ENCODE results near the gene GAL3ST1.

DNA sequence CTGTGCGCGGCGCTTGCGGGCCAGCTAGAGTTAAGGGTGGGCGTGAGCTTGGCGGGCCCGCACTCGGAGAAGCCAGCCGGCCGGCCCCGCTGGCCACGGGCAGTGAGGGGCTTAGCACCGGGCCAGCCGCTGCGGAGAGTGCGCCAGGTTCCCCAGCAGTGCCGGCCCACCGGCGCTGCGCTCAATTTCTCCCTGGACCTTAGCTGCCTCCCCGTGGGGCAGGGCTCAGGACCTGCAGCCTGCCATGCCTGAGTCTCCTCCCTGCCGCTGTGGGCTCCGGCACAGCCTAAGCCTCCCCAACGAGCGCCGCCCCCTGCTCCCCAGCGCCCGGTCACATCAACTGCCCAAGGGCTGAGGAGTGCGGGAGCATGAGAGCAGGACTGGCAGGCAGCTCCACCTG, 22.4 kb upstream of the GAL3ST1 start:
- TF ChIP-seq, protein P1, sequence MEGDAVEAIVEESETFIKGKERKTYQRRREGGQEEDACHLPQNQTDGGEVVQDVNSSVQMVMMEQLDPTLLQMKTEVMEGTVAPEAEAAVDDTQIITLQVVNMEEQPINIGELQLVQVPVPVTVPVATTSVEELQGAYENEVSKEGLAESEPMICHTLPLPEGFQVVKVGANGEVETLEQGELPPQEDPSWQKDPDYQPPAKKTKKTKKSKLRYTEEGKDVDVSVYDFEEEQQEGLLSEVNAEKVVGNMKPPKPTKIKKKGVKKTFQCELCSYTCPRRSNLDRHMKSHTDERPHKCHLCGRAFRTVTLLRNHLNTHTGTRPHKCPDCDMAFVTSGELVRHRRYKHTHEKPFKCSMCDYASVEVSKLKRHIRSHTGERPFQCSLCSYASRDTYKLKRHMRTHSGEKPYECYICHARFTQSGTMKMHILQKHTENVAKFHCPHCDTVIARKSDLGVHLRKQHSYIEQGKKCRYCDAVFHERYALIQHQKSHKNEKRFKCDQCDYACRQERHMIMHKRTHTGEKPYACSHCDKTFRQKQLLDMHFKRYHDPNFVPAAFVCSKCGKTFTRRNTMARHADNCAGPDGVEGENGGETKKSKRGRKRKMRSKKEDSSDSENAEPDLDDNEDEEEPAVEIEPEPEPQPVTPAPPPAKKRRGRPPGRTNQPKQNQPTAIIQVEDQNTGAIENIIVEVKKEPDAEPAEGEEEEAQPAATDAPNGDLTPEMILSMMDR (IDR thresholded peaks at IDR 0.05; ENCODE audit: poor library complexity, severe bottlenecking) = no peak
- TF ChIP-seq, protein P2, sequence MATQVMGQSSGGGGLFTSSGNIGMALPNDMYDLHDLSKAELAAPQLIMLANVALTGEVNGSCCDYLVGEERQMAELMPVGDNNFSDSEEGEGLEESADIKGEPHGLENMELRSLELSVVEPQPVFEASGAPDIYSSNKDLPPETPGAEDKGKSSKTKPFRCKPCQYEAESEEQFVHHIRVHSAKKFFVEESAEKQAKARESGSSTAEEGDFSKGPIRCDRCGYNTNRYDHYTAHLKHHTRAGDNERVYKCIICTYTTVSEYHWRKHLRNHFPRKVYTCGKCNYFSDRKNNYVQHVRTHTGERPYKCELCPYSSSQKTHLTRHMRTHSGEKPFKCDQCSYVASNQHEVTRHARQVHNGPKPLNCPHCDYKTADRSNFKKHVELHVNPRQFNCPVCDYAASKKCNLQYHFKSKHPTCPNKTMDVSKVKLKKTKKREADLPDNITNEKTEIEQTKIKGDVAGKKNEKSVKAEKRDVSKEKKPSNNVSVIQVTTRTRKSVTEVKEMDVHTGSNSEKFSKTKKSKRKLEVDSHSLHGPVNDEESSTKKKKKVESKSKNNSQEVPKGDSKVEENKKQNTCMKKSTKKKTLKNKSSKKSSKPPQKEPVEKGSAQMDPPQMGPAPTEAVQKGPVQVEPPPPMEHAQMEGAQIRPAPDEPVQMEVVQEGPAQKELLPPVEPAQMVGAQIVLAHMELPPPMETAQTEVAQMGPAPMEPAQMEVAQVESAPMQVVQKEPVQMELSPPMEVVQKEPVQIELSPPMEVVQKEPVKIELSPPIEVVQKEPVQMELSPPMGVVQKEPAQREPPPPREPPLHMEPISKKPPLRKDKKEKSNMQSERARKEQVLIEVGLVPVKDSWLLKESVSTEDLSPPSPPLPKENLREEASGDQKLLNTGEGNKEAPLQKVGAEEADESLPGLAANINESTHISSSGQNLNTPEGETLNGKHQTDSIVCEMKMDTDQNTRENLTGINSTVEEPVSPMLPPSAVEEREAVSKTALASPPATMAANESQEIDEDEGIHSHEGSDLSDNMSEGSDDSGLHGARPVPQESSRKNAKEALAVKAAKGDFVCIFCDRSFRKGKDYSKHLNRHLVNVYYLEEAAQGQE (IDR thresholded peaks at IDR 0.05; ENCODE audit: borderline replicate concordance) = no peak

Measured in neural cell (in vitro differentiated cells).